HG03060 (cell line): ENCODE measurements around the gene FOXG1.

Source experiments
- ATAC-seq: cut with Tn5 transposase; IDR thresholded peaks from one replicate; pipeline ENCODE4 v1.9.1; 2021; ENCODE audit warnings: low read depth, moderate number of reproducible peaks; ENCODE audit not compliant: unreplicated experiment

FOXG1 gene

GRCh38 chr14:28761438-28762291 is 4.9 kb upstream of the FOXG1 start:
- ATAC-seq = no peak

GRCh38 chr14:28762303-28762954 is 4.2 kb upstream of the FOXG1 start:
- no peak for ATAC-seq

- ATAC-seq = no peak
Observed at GRCh38 chr14:28762955-28763326, 3.6 kb upstream of the FOXG1 start.

GRCh38 chr14:28763751-28764256 is 2.8 kb upstream of the FOXG1 start:
- ATAC-seq = no peak

GRCh38 chr14:28764257-28765160 is 2.1 kb upstream of the FOXG1 start:
- ATAC-seq = no peak

- ATAC-seq = no peak
Observed at GRCh38 chr14:28765169-28765830, 1.3 kb upstream of the FOXG1 start.

GRCh38 chr14:28765831-28766468 is 637 bp upstream of the FOXG1 start:
- no peak for ATAC-seq

- no peak for ATAC-seq
Observed at GRCh38 chr14:28767030-28767852, 654 bp downstream of the FOXG1 start.

GRCh38 chr14:28767853-28768741 is 1.5 kb downstream of the FOXG1 start:
- ATAC-seq = no peak

GRCh38 chr14:28769276-28769880 is 2.8 kb downstream of the FOXG1 start:
- ATAC-seq = no peak

GRCh38 chr14:28770061-28770460 is 3.5 kb downstream of the FOXG1 start:
- no peak for ATAC-seq

- no peak for ATAC-seq
Observed at GRCh38 chr14:28770630-28771029, 4.0 kb downstream of the FOXG1 start.

- no peak for ATAC-seq
Observed at GRCh38 chr14:28771168-28771567, 4.6 kb downstream of the FOXG1 start.

- no peak for ATAC-seq
Observed at GRCh38 chr14:28772613-28773012, 6.0 kb downstream of the FOXG1 start.

GRCh38 chr14:28773176-28773575 is 6.6 kb downstream of the FOXG1 start:
- no peak for ATAC-seq

GRCh38 chr14:28773861-28774691 is 7.5 kb downstream of the FOXG1 start:
- no peak for ATAC-seq
